Activated CD4-positive, alpha-beta T cell treated with anti-CD3 and anti-CD28 coated beads for 1 hour (primary cell): ENCODE results near the gene NPDC1.

ENCODE experiments used
- DNase-seq: peaks from one replicate; pipeline ENCODE4 v3.0.0-alpha.2; 2020

The NPDC1 gene, protein sequence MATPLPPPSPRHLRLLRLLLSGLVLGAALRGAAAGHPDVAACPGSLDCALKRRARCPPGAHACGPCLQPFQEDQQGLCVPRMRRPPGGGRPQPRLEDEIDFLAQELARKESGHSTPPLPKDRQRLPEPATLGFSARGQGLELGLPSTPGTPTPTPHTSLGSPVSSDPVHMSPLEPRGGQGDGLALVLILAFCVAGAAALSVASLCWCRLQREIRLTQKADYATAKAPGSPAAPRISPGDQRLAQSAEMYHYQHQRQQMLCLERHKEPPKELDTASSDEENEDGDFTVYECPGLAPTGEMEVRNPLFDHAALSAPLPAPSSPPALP

DNA sequence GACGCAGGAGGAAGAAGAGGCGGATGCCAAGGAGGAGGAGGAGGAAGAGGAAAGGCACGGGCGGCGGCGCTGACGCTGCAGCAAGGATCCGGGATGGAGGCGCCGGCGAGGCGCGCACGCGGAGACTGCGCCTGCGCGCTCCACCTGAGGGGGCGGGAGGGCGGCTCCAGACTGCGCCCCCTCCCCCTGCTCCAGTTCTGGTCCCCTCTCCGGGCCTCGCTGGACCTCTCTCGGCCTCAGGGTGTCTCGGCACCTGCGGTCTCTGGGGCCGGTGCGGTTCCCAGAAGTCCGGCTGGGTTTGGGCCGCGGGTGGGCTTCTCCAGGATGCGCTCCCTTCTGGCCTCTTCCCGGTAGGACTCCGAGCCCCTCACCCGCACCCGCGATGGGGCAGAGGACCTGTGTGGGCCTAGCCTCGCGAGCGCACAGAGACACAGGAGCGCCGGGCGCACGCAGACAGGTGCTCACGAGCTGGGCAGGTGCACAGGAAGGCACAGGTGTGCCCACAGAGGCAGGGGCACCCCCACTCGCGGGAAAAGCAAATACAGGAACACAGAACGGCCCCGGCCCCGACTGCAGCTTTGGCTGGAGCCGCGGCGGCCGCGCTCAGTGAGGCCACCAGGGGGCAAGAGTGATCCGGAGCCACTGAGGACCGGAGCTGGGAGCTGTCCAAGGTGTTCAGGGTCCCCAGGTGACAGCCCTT lies at the start of gene NPDC1:
TSS of gene NPDC1 (minus strand) at position 90 of the 700 bp plus-strand sequence. CDS start 188 bp downstream, outside the sequence.
- peak; percentile 61 for DNase-seq

DNA sequence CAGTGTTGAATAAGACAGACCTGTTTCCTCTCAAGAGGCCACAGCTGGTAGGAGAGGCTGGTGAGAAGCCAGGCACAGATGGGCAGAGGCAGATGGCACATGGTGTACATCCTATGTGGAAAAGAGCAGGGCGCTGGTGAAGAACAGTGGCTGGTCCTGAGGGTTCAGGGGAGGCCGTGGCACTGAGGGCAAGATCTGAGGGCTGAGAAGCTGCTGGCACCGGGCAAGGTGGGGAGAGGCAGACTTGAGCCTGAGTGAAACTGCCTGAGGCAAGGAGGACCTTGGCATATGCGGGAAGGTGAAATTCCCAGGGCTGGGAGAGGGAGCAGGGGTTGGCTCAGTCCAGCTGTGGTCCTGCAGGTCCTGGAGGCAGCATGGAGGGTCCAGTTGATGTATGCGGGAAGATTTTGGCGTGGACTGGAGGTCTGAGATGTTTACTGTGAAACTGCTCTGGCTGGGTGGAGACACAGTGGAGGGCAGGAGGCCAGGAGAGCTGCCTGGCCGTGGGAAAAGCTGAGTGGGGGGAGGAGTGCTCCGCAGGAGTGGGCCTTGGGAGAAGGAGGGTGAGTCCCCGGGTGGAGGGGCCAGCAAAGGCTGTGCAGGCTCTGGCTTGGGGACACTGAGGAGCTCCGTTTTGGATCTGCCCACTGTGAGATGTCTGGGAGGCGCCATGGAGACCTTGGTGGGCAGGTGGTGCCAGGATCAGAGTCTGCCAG lies 43.4 kb upstream of the NPDC1 start:
- DNase-seq, result no peak

DNA sequence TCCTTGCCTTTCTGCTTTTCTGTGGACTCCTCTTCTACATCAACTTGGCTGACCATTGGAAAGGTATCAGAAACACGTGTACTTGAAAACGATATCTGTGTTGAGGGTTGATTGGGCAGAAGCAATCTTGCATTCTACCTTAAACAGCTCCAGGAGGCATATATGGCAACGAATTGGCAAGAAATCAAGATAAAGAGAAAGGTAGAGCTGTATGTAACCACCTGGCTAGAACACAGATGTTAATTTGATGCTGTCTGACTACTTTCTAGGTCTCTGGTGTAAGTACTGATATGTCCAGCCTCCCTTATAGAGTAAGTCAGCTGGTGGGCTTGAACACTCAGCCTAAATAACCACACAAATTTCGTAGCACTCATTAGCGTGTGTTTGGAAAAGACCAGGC lies 42.1 kb upstream of the NPDC1 start:
- no peak for DNase-seq

DNA sequence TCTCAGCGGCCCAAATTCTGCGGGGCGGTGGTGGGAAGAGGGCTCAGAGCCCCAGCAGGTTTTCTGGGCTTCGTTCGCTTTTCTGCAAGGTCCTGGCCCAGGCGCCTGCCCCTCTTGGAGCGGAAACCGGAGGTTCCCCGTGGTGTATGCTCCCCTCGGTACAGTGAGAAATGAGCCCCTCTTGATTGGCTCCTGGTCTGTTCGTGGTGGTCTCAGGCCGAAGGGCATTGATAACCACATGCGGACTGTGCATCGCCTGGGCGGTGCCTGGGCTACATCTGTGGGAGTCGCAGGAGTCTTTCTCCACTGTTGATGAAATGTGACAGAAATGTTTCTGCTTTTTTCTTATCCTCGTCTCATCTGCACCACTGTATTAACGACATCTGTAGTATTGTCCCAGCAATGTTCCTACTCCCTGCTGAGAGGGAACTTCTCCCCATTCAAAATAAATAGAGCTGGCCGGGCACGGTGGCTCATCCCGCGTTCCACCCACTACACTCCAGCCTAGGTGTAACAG lies 41.5 kb upstream of the NPDC1 start:
- no peak for DNase-seq

DNA sequence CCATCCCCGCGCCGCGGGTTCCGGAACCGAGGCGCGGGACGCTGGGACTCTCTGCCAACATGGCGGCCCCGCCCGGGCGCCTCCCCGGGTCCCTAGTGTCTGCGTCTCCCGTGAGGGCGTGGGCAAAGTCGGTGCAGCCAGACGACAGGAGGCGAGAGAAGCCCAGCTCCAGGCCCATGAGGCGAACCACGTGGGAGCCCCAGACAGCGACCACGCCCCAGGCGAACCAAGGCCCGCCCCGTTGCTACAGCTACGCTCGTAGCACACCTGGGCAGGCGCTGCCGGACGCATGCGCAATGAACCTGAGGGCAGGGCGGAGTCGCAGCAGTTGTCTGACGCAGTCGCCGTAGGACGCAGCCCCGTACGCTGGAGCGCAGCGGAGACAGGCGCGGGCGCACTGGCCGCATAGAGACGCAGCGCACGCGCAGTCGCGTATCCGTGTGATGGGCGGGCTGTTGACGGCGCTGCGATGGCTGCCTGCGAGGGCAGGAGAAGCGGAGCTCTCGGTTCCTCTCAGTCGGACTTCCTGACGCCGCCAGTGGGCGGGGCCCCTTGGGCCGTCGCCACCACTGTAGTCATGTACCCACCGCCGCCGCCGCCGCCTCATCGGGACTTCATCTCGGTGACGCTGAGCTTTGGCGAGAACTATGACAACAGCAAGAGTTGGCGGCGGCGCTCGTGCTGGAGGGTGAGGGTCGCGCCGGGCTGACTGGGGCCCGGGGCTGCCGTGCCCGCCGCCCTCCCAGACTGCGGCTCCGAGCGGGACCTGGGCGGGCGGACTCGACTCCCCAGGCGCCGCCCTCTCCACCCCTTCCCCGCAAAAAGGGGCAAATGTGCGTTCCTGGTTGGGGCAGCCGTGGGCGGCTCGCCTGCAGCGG lies 40.8 kb upstream of the NPDC1 start, which contains the start of gene MAN1B1:
TSS of gene MAN1B1 (plus strand) at position 455 of the 878 bp plus-strand sequence. CDS start at position 470, 15 bp downstream.
- peak; percentile 99 for DNase-seq

DNA sequence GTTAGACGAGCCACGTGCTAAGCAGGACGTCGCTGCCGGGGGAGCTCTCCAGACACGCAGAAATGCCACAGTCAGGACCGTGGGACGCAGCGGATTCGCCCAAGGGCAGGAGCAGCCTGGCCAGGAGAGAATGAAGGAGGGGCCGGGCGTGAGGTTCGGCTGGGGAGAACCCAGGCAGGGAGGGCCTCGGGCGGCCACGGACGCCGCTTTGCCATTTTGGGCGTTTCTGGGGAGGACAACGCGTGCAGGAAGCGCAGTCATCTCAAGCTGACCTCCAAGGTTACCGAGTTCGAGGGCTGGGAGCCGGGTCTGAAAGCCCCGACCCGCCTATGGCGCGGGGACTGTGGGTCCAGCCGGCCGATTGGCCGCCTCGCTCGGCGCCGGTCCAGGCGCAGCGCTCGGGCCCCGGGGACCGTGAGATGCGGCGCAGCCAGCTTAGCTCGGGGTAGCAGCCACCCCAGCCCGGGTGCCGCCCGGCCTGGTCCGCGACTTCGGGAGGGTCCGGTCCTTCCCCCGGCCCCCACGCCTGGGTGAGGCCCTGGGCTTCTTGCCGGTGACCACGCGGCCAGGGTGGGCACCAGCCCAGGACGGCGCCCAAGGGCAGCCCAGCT lies 40.0 kb upstream of the NPDC1 start:
- DNase-seq, result no peak

DNA sequence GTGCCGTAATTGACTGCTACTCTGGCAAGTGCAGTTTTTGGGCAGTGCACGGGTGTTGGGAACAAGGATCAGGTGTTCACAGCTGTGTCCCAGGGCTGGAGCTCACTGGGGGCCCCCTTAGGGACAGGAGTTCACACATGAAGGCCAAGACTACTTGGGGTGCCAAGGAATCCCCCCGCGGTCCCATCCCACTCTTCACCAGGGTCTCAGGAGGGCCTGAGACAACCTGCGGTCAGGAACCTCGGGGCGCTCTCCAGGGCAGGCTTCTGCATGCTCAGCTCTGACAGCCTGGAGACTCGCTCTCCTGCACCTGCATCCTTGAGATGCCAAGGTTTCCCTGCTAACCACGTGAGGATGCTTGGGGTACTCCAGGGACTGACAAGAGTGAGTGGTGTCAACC lies 38.5 kb upstream of the NPDC1 start:
- DNase-seq, result no peak

DNA sequence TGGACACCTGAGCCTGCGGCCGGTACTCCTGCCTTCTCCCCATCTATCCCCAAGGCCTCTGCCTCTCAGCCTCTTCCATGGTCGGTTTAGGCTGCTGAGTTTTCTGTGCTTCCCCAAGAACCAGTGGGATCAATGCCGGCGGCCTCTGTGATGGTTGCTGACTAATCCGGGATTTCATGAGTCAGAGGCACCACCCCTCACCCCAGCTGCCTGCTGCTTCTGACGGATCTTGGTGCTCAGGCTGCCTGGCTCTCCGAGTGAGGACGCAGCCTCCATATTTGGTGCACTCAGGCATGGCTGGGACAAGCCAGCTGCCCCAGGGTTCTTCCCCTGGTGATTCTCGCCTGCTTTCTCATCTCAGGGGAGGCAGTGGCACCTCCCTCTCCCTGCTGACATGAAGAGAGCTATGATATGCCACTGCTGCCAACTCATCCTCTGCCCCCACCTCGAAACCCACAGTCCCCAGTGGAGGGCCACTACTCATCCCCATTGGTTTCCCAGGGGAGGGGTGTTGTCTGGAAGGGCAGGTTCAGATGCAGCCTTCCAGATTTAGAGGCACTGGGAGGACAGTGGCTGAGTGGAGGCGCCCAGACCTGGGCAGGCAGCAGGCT lies 37.5 kb upstream of the NPDC1 start:
- no peak for DNase-seq

DNA sequence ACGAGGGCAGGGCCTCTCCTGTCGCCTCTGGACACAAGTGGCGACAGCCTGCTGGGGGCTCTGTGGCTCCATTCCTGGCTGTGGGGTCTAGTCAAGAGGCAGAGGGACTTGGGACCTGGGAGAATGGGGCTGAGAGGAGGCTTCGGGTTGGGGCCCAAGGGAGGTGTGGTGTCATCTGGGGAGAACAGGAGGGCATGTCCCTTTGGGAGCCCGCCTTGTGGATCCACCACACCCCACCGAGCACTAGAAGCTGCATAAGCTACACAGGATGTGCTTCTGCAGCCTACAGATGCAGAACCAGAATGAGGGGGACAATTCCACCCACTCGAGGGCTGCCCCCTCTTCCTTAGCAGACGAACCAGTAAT lies 36.9 kb upstream of the NPDC1 start:
- DNase-seq, result no peak

DNA sequence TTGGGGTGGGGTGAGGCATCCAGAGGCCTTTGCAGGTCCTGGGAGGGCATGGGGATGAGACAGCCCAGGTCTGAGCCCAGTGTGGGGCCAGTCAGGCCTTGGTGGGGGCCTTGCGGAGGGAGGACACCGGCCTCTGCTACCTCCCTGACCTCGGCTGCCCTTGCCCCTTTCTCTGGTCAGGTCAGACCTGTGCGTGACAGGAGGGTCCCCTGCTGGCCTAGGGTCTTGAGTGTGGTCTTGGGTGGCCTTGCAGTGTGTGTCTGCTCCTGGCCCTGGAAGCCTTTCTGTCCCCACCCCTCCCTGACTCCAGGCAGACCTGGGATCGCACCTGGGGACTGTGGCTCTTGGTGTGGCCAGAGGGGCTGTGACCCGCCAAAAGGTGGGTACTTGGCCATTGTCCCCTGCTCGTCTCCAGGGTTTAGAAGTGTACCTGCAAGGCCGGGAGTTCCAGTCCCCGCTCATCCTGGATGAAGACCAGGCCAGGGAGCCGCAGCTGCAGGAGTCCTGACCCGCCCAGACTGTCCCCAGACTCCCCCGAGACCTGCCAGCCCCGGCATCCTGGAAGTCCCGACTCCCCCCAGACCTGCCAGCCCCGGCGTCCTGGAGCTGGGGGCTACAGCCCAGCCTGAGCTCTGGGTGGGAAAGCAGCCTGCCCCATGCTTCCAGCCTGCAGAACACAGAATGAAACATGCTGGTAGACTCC lies 36.4 kb upstream of the NPDC1 start:
- no peak for DNase-seq

DNA sequence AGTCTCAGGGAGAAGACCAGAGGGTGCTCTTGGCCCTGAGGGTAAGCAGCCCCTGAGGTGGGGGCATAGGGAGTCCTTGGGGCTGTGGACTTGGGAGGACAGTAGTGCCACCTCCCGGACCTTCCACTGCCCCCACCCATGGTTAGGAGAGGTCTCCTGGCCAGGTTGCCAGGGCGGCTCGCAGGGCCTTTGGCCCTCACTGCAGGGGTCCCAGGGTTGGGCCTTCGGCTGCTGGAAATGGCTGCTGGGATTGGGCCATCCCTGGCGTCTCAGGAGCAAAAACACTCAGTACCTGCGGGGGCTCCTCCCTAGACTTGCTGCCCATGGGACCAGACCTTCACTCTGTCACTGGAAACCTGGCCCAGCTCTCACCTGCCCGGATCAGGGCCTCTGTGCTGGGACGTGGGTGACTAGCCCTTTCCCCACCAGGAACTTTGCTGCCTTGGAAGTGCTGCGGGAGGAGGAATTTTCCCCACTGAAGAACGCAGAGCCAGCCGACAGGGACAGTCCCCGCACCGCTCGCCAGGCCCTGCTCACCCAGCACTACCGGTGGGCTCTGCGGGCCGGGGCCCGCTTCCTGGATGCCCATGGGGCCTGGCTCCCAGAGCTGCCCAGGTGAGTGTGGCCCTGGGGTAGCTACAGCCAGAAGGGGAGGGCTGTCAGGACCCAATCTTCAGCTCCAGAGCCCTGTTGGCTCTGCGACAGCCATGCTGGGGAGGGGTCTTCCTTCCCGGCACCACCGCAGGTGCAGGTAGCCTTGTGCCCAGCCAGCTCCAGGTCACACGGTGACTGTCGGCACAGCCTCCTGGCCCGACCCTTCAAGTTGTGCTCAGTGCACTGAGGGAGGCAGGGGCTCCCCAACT lies 34.5 kb upstream of the NPDC1 start:
- DNase-seq, result no peak

DNA sequence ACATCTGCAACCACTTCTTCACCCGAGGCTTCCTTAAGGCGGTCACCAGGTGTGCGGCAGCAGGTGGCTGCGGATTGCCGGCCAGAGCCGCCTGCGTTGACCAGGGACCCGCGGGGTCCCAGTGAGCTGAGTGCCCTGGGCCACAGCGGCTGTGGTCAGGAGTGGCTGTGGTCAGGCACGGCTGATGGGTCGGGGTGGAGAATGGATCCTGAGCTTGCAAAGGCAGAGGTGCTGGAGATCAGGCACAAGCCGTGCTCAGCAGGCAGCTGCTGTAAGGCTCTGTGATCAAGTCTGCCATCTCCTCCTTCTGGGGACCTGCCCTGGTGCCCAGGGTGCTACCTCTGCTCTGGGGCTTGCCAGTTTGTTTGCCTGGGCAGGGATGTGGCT lies 33.4 kb upstream of the NPDC1 start:
- no peak for DNase-seq

DNA sequence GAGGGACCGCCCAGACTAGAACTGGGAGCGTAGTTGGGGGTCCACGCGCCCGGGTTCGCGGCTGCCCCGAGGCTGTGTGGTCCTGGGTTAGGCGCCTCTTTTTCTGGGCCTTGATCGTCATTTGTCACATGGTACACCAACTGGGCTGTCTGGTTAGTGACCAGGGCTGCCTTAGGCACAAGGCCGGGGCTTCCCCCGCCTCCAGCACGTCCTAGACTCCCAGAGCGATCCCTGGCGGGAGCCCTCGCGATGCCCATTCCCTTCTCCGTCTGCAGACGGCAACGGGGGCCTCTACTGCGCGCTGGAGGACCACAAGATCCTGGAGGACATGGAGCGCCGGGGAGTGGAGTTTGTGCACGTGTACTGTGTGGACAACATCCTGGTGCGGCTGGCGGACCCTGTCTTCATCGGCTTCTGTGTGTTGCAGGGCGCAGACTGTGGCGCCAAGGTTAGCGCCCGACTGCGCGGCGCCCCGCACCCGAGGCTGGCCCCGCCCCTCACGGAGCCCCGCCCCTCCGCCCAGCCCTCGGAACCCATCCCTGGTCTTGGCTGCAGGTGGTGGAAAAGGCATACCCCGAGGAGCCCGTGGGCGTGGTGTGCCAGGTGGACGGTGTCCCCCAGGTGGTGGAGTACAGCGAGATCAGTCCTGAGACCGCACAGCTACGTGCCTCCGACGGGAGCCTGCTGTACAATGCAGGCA lies 32.9 kb upstream of the NPDC1 start:
- DNase-seq, result no peak

DNA sequence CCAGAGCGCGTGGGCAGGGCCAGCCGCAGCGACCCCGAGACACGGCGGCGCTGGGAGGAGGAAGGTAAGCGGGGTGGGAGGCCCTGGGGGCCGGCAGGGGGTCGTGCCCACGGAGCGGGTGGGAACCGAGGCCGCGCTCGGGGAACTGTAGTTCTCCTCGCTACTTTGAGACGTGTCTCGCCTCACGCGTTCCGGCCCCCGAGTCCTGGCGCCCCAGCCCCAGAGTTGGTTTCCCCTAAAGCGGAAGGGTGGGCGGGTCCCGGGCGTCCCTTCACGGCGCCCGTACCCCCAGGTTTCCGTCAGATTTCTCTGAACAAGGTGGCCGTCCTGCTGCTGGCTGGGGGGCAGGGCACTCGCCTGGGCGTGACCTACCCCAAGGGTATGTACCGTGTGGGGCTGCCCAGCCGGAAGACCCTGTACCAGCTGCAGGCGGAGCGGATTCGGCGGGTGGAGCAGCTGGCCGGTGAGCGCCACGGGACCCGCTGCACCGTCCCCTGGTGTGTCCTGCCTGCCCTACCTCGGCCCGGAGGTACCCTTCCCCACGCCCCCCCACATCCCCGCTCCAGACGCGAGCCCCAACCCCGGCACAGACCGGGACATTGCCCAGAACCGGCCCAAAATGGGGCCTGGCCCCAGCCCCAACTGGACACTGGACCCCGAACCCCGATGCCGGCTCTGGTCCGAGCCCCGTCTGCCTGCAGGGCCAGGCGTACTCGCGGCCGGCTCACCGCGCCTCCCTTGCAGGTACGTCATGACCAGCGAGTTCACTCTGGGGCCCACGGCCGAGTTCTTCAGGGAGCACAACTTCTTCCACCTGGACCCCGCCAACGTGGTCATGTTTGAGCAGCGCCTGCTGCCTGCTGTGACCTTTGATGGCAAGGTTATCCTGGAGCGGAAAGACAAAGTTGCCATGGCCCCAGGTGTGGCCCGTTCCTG lies 32.0 kb upstream of the NPDC1 start:
- DNase-seq, result no peak

DNA sequence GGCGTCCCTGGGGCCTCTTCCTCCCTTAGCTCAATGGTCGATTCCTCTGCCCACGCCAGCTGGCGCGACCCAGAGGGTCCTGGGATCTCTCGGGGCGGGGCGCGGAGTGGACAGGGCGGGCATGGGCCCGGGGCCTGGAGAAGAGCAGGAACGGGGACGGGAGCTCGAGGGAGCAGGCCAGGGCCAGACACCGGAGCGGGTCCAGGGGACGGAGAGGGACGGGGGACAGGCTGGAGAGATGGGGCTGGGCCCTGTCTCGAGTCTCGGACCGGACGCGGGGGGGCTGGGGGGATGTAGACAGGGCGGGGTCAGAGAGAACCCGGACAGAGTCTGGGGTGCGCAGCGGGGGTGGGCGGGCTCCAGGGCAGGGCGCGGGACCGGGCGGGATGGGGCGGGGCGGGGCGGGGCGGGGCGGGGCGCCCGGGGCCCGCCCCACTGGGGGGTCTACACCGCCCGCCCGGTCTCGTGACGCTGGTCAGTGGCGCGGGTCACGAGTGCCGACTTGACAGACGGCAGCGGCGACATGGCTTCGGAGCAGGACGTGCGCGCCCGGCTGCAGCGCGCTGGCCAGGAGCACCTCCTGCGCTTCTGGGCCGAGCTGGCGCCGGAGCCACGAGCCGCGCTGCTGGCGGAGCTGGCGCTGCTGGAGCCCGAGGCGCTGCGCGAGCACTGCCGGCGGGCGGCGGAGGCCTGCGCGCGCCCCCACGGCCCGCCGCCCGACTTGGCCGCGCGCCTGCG lies 31.2 kb upstream of the NPDC1 start, which contains the start of gene UAP1L1:
TSS of gene UAP1L1 (plus strand) at position 508 of the 738 bp plus-strand sequence. CDS start at position 524, 16 bp downstream.
- no peak for DNase-seq

DNA sequence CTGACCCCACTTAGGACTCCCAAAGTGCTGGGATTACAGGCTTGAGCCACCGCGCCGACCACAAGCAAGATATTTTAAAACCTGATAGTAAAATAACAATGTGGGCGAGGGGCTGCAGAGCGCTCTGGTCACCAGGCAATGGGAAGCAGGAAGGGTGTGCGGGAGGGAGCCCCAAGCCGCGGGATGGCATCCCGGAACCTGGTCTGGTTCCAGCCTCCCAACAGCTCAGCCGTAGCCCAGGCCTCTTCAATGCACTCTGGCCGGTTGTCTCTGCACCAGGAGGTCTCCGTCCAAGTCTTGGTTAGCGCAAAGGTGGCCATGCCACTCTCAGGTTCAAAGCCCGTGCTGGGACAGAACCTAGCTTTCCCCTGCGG lies 30.6 kb upstream of the NPDC1 start:
- DNase-seq, result no peak

DNA sequence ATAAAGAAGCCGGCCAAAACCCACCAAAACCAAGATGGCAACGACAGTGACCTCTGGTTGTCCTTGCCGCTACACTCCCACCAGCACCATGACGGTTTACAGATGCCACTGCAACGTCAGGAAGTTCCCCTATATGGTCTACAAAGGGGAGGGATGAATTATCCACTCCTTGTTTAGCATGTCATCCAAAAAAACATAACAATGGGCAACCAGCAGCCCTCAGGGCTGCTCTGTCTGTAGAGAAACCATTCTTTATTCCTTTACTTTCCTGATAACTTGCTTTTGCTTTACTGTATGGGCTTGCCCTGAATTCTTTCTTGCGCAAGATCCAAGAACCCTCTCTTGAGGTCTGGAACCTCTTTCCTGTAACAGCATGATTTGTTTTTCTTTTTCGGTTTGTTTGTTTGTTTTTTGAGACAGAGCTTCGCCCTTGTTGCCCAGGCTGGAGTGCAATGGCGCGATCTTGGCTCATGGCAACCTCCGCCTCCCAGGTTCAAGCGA lies 29.3 kb upstream of the NPDC1 start:
- DNase-seq, result no peak
